GM10847 (cell line): ENCODE results near the gene KLF5.
A peak's percentile ranks its signal among the peaks of the same experiment; 100 is the strongest.

Experiments
- POLR2A ChIP-seq: IDR thresholded peaks from 2 replicates; pipeline ENCODE4 v1.6.1; 2011; ENCODE audit not compliant: insufficient read length; ENCODE audit errors: extremely low read depth

The KLF5 gene

DNA sequence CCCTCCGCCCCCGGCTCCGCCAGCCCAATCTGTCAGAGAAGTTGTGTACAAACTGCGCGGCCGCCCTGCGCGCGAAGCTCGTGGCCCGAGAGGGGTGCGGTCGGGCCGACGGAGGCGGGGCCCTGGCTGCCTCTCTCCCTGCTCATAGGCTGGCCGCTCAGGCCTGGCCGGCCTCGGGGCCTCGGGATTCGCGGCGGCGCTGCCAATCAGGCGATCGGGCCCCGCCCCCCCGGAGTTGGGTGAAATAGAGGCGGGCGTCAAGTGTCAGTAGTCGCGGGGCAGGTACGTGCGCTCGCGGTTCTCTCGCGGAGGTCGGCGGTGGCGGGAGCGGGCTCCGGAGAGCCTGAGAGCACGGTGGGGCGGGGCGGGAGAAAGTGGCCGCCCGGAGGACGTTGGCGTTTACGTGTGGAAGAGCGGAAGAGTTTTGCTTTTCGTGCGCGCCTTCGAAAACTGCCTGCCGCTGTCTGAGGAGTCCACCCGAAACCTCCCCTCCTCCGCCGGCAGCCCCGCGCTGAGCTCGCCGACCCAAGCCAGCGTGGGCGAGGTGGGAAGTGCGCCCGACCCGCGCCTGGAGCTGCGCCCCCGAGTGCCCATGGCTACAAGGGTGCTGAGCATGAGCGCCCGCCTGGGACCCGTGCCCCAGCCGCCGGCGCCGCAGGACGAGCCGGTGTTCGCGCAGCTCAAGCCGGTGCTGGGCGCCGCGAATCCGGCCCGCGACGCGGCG is at the start of gene KLF5:
TSS of gene KLF5 (plus strand) at position 270 of the 724 bp plus-strand sequence. CDS start at position 593, 323 bp downstream.
- peak; percentile 41 for TF ChIP-seq POLR2A

DNA sequence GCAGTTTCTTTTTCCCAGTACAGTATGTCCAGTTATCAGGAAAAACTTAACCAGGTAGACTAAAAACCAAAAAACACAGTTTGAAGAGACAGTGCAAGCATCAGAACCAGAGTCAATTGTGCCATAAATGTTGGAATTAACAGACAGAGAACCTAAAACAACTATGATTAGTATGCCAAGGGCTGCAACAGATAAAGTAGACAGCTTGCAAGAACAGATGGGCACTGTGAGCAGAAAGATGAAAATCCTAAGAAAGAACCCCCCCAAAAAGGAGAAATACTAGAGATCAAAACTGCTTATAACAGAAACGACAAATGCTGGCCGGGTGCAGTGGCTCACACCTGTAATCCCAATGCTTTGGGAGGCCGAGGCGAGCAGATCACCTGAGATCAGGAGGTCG is 47.1 kb upstream of the KLF5 start:
- no peak for TF ChIP-seq POLR2A

DNA sequence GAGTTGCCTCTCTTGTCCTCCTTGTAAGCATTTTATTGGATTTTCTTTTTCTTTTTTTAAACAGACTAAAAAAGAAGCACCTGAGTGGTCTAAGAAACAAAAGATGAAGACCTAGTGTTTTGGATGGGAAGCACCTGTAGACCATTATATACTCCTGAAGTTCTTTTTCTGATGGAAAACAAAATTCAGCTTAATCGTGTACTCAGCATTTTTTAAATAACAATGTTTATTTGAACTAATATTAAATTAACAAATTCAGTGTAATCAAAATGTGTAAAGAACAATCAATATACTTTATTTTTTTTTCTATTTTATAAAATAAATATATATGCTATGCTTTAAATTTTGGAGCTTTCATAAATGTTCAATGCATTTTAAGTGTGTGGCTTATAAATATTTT is 43.0 kb upstream of the KLF5 start:
- no peak for TF ChIP-seq POLR2A

DNA sequence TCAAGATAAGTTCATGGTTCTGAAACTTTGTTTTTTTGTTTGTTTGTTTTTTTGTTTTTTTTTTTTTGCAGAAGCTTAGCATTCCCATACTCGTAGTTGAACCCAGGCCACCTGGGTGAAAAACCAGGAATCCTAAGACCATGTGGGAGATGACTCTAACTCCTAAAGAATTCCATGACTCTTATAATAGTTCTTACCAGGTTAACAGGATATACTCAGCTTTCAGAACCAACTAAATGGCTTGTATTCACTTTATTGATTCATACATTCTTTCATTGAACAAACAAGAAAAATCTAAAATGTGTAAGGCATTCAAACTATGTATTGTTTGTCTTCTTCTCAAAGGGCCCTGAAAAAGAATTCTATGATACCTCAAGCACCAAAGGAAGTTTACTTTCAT is 40.5 kb upstream of the KLF5 start:
- TF ChIP-seq POLR2A = no peak

DNA sequence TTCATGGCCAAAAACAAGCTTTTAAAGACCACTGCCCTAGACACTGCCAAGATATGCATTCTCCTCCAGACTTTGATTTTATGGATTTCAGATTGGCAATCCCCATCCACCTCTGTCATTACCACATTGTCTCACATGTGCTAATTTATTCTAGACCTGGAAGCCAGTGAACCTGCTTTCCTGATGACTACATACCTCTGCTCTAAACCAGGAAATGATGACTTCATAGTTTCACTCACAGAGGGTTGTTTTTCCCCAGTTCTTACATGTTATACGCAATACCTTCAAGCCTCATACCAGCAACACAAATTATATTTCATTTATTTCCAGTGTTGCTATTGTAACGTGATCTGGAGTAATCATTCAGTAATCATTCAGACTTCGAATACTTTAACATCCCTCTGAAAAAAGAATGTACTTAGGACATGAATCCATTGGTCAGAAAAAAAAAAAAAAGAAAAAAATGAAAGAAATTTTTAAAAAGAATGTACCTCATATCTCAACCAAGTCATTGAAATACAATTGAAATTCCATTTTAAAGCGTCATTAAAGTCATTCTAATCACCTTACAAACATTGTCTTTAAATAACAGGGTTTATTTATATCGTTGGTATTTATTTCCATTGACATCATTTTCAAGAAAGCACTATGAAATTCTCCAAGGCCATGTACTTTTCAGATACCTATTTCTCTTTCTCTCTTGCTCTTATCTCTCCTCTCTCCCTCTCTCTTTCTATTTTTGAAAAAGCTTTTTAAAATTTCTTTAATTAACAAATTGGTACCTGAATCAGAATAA is 33.4 kb upstream of the KLF5 start:
- no peak for TF ChIP-seq POLR2A

DNA sequence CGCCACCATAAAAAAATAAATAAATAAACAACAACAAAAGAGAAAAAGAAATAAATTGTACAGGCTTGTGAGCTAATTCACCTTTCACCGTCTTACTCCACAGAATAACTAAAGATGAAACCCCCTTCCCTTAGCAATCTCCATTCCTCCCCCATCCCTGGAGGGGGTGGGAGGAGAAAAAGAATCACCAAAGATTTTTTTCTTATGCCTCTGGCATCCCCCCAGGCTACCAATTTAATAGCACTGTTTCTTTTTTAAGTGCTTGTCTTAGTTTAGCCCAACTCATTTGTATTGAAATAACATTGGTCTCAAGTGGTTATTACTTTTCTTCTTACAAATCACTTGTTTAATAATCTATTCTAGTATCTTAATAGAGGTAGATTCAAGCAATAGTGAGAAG is 23.9 kb upstream of the KLF5 start:
- TF ChIP-seq POLR2A = no peak

DNA sequence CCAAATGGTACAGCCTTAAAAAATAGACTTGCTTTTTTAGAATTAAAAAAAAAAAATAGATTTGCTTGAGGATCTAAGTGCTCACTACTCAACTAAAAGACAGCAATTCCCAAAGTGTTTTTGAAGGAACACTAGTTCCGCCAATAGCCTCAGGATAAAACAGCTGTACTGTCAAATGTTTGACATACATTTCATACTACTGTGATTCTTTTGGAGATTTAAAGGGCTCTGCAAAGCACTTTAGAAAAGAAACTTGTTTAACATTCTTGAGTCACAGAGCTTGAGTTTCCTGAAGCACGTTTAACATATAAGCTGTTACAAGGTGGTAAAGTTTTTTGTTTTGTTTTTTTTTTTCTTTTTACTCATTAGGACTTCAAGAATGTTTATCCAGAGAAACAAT is 23.1 kb upstream of the KLF5 start:
- TF ChIP-seq POLR2A = no peak

DNA sequence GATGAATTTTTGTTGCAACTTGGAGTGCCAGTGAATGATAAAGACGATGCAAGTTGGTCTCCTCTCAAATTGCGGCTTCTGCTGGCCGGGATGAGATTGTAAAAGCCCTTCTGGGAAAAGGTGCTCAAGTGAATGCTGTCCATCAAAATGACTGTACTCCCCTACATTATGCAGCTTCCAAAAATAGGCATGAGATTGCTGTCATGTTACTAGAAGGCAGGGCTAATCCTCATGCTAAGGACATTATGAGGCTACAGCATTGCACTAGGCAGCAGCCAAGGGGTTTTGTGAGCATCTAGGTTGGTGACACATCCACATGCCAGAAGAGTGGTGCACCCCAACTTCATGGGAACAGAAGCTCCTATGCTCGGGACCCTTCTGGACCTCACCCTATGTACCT is 22.2 kb upstream of the KLF5 start:
- TF ChIP-seq POLR2A = no peak

DNA sequence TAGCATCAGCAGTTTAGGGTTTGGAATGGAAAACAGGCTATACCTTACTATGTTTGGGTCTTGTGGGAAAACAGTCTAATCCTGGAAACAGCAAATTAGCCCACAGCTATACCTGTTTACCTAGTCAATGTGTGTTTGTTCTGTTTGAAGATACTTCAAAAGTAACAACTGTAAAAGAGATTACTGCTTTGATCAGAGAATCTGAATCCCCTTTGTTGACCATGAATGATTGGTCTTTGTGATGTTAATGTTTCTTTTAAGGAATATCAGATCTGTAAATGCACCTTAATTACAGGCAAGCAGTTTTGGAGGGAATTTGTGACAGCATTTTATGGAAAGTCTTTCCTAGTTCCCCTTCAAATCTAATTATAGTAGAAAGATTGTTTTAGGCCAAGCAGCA is 20.7 kb upstream of the KLF5 start:
- TF ChIP-seq POLR2A = no peak

DNA sequence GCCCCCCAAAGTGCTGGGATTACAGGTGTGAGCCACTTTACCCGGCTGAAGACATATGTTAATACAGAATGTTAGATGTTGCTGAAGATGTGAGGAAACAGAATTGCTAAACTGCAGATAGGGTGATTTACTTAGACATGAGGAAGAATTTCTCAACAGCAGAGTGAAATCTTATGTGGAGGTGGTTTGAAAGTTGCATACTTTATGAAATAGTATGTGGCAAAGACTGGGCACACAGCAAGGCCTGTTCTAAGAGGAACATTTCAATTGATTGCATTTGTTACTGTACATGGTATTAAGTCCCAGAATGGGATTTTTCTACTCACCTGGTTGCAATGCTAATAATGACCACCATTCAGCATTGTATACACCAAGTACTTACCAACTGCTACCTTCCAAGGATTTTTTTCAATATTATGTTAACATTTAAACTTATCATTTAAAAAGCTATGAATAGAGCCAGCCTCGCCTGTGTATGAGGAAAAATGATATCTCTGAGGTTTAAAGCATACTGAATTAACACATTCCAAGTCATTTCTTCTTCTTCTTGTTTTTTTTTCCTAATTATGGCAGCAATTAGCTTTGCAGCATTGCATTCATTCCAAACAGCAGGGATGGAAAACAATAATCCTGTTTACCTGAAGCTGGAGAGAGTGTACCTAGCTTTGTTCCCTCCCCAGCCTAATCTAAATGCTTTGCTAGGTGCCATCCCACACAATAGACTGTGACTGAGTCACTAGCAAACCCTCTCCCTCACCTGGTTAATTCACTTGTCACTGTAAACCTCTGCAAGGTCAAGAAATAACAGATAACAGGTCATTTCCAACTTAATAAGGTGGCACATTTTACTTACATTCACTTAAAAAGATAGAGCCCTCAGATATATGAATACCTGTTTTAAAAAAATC is 19.4 kb upstream of the KLF5 start:
- TF ChIP-seq POLR2A = no peak

DNA sequence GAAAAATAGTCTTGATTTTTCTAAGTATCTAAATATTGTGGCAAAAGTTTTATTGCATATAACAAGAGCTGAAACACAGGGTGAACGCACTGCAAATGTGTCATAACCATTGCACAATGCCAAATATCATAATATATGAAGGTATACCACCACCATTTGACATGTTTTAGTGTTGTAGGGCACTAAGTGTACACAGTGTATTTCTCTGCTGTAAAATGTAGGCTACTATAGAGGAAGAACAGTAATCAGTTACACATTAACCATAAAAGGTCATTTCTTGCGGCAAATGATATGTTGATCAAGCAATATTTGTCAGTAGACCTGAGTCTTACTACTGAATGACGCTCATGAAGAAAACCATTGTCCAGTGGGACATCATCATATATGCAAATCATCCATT is 18.3 kb upstream of the KLF5 start:
- TF ChIP-seq POLR2A = no peak

DNA sequence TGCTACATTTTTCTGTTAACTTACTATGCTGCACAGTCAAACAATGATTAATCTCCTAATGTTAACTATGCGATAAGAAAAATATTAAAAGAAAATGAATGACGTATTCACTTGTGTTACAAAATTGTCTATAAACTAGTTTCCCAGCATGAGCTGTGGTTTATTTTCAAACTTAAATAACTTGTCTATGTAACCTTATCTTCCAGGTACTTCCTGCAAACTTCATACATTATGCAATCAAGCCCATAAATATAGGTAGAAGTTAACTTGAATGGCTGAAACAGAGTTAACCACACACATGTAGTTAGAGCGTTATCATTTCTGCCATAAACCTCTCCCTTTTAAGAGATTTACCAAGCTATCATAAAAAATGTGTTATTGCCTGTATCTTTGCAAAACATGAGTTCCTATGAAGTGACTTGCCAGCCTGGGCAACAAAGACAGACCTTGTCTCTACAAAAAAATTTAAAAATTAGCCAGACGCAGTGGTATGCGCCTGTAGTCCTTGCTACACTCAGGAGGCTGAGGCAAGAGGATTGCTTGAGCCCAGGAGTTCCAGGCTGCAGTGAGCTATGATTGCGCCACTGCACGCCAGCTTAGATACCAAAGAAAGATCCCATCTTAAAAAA is 17.7 kb upstream of the KLF5 start:
- TF ChIP-seq POLR2A = no peak

DNA sequence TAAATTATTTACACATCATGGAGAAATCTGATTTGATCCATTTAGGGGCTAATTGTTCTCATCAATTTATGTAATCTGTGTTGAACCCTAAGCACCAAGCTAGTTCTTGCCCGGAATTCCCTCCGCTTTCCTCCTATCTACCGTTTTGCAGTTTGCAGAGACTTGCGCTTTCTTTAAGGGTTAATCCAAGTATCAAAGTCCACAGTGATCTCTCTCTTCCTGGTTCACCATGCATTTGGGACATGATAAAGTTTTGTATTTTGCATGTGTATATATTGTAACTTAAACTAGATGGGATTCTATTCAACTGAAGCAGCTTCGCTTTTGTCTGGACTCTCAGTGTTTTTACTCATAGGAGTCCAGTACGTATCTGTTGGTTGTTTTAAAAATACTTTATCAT is 13.8 kb upstream of the KLF5 start:
- no peak for TF ChIP-seq POLR2A

DNA sequence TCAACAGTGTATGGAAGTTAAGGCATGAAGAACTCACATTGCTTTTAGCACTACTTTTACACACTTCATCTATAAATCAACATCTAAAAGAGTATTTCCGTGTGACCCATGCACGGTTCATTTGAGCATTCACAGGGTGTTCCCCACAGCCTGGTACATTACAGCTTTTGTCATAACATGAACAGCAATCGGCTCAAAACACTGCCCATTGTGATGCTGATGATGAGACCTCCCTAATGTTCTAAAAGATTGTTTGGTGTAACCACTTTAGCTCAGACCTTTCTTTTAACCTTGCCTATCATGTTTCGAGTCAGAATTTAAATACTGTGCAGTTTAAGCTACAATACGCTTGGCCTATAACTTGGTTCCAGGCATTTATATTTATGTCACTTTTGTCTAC is 4.1 kb upstream of the KLF5 start:
- TF ChIP-seq POLR2A = no peak
